HK-2 (cell line): ENCODE results near the gene CCDC28B.

Source experiments
- DNase-seq: peaks from one replicate; pipeline ENCODE4 v3.0.0-alpha.2; 2018; ENCODE audit not compliant: unreplicated experiment

CCDC28B gene

DNA sequence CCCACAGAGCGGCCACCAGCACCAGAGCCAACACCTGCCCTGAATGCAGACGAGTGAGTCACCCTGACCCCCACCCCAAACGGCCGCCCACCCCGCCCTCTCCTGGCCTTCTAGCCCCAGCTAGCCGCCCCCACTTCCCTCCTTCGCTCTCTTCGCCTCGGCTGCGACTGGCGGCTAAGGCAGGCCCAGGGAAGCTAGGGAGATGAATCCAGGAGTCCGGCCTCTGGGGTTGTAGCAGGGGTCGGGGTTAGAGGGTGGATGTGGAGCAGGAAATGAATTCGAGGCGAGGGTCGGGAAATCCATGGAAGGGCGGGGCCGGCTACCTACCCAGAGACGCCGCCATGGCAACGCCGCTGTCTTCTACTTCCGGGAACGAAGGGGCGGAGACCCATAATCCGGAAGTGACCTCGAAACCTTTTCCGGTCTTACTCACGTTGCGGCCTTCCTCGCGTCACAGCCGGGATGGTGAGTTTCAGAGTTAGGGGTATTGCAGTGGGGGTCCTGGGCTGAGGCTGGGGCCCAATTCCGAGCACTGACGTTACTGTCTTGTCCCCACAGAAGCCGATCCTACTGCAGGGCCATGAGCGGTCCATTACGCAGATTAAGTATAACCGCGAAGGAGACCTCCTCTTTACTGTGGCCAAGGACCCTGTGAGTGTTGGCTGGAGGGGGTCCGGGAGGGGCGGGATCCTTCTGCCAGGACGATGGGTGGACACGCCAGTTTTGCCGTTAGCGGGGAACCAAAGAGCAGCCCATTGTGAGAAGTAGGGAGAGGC lies 21.8 kb downstream of the CCDC28B start, which contains the start of the genes EIF3I and TMEM234:
Gene EIF3I (plus strand): TSS at position 428 of the 776 bp plus-strand sequence. CDS start 35 bp downstream, at position 463.
Gene TMEM234 (minus strand): TSS at position 374 of the 776 bp plus-strand sequence. CDS start 31 bp downstream, at position 343.
- DNase-seq = peak; percentile 87

DNA sequence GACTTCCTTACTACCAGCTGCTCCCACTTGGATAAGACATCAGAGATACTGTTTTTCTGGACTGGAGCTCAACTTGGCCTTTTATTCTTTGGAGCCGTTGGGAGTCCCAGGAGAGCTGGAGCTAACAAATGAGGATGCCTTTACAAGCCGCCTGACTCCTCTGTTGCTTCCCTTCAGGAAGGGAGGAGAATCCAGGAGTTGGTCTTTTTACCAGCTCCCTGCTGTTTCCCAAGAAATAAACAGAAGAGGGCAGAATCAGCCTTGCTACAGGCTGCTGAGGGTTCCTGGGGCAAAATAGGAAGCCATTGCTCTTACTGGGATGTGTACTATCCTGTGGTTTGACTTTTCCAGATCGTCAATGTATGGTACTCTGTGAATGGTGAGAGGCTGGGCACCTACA lies 23.3 kb downstream of the CCDC28B start:
- DNase-seq = no peak

DNA sequence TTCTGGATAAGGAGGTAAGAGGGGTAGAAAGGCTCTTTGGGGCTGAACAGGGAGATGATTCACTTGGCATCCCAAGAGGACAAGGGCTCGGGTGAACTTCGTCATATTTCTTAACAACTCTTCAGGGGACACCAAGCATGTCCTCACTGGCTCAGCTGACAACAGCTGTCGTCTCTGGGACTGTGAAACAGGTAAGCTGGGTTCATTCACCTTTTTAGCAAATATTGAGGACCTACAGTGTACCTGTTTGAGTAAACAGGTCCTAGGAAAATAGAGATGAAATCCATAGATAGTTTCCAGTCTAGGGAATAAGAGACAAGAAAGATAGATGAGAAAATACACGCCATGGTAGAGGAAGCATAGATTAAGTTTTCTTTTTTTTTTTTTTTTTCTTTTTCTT lies 23.9 kb downstream of the CCDC28B start:
- DNase-seq = no peak

DNA sequence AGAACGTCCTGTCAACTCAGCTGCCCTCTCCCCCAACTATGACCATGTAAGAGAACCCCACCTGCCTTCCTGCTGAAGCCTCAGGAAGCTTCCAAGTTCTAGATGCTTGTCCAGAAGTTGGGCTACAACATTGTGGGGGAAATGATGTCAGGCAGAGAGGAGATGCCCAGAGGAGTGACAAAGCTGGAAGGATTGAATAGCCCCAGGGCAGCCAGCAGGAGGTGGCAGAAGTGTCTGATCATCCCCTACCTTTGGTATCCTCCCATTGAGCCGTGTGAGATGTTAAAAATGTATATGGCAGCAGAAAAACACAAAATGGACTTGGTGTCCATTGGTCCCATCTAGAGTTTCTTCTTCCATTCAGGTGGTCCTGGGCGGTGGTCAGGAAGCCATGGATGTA lies 28.4 kb downstream of the CCDC28B start:
- DNase-seq = no peak

DNA sequence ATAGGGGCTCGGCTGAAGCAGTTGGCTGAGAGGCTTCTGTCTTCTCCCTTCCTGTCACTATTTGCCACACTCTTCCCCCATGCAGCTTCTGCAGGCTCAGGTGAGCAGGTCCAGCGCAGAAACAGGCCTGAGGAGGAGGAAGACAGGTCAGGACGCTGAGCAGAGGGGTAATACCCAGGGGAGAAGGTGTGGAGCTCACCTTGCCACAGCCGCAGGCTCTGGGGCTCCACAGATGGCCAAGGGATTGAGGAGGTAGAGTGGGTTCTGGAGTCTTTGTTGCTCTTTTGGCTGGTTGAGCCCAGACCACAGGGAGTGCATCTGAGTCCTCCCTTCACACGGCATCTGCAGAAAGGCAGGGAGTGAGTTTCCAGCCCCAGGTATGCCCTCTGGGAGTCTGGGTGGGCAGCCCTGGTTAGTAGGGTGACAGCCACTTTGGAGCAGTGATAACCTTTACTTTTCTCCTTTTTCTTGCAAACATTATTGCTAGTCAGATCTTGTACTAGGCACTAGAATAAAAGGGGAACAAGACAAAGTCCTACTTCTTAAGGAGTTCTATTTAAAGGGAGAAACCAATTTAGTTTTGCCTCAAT lies 31.5 kb downstream of the CCDC28B start:
- DNase-seq = no peak

DNA sequence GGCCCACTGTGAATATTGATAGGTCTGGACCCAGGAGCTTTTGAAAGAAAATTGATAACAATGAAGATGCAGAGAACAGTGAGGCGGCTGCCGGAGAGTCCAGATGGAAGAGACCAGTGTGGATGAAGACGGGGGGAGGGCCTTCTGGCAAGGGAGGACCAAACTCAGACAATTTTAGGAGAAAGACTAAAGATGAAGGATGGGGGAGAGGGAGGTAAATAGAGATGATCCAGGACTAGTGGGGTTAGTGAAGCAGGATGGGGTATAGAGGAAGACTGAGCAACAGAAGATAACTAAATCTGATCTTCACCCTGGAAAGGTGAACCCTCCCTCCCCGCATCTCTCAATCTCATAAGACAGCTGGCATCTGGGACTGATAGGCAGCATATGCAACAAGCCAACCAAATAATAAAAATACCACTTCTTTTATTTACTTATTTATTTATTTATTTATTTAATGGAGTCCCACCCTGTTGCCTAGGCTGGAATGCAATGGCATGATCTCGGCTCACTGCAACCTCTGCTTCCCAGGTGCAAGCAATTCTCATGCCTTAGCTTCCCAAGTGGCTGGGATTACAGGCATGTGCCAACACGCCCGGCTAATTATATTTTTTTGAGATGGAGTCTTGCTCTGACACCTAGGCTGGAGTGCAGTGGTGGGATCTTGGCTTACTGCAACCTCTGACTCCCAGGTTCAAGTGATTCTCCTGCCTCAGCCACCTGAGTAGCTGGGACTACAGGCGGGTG lies 32.3 kb downstream of the CCDC28B start:
- DNase-seq = no peak

DNA sequence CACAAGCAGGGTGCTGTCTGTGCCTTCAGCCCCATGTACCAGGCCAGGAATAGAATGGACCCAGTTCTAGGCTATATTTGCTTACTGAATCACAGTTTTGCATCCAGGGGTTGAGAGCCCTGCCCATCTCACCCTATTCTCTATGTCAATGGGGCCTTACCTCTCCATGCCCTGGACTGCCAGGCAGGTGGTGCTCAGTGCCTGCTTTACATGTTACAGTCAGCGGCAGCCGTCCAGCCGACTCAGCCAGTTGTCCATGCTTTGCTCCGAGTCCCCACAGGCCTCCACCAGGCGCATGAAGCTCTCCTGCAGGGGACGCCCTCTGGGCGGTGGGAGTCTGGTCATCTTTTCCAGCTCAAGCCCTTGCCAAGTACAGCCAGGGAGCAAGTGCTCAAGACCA lies 34.4 kb downstream of the CCDC28B start:
- DNase-seq = no peak

DNA sequence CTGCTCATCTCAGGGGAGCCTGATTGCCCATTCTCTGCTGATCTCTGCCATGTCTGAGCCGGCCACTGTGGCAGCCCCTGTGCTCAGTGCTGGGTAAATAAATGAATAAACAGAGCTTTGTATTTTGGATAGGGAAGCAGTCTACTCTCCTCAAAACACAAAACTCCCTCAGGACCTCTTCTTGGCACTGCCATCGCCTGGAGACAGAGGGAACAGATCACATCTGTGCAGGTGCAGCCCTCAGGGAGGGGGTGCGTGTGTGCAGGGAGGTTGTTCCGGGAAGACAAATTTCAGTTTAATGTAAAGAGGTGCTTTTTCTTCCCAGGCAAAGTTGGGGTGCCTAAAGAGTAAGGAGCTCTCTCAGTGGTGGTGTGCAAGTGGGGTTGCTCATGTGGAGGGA lies 38.9 kb downstream of the CCDC28B start:
- DNase-seq = no peak

DNA sequence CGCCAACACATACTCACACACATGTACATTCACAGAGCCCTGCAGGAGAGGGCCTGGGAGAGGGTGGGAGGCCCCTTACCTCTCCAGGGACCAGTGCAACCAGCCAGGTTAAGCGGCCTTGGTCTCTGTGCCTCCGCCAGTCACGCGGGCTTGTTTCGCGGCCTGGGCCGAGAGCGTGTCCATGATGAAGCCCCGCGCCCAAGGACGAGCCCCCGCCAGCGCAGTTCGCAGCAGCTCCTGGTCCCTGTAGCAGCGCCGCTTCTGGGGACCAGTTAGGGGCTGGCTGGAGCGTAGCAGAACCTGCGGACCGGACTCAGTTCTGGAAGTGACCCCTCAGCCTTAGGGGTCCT lies 39.4 kb downstream of the CCDC28B start:
- DNase-seq = no peak

DNA sequence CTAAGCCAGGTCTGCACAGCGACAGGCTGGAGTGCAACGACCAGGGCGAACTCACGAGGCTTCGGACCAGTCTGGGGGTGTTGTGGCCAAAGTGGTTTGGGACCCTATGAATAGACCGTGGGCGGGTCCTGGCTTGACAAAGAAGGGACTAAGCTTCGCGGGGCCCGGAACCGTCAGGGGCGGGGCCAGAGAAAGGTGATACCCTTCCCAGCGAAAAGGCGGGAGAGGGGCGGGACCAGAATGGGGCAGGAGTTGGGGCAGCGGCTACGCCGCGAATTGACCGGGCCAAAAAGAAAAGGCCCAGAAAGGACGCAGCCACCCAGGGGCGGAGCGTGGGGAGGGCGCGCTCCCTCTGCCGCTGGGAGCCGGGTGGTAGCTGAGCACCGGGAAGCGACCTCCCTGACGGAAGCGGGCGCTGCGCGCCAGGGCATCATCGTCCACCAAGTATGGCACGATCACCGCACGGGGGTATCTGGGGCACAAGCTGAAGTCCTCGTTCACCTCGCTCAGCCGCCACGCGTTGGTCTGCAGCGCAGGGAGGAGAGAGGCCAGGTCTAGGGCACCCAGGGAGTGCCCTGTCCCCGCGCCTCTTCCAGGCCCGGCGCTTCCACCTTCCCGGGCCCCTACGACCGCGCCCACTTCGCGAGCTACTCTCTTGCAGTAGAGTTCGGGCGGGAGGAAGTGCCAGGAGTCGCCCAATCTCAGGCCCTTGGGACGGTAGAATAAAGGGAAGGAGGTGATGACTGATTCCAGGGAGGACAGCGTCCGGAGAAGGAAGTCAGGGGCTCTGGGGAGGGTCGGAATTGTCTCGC lies 40.0 kb downstream of the CCDC28B start:
- DNase-seq = no peak

DNA sequence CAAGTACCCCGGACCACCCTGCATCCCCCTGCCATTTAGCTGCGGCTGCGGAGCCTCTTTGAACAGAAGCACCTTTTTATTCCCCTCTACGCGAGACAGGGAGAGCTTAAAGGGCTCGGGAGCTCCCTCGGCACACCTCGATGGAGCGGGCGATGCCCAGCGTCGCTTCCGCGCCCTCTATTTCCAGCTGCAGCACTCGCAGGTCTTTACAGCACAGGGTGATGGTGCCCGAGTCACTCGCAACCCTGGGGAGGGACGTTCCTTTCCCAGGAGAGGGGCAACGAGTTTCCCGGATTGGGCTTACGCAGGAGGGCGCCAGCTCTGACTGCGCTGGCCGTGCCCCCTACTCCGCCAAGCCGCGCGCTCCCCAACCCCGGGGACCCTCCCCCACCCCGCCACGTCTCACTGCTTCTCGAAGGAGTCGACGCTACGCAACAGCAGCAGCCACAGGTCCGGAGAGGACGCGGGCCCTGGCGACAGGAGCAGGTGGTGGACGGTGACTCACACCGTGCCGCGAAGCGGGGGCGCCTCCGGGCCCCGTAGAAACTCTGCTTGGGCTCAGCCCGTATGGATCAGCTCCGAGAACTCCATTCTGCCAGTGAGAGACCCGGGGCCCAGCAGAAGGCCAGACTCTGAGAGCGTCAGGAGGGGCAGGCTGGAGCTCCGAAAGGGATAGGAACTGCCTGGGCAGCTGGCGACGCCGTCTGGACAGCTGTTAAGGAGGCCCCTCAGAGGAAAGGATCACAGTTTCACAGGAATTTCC lies 40.8 kb downstream of the CCDC28B start:
- DNase-seq = peak; percentile 71

DNA sequence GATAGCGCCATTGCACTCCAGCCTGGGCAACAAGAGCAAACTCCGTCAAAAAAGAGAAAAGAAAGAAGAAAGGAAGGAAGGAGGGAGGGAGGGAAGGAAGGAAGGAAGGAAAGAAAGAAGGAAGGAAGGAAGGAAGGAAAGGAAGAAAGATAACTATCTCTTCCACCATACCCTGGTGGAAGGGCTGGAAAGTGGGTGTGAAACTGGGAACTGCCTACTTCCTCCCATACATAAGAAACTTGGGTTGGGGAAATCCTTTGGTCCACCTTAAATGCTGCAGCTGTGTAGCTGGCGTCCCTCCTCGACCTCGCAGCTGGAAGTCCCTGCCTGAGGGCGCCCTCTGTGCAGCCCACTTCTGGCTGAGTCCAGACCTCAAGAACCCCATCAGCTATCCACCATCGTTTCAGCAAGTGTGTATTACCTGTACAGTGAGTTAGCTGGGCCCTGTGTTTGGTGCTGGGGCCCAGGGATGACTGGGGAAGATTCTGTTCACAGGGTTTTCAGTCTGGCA lies 42.0 kb downstream of the CCDC28B start:
- DNase-seq = no peak

DNA sequence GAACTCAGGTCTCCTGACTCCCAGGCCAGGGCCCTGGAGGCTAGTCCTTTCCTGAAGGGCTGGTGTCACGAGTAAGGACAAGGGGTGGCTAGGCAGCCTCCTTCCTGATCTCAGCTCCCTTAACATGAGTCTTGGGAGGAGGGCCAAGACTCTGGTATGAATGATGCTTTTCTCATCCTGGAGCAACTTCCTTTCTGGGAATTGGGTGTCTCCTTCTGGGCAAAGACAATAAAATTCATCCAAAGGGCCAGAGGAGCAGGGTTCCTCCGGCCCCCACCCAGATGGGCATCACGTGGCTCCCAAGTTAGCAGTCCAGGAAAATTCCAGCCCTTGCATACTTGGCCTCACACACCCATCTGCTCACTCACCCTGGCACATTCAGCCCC lies 46.5 kb downstream of the CCDC28B start, which contains the start of gene FAM167B:
Gene FAM167B (plus strand): TSS at position 335 of the 386 bp plus-strand sequence. CDS start 200 bp downstream, outside the sequence.
- no peak for DNase-seq

DNA sequence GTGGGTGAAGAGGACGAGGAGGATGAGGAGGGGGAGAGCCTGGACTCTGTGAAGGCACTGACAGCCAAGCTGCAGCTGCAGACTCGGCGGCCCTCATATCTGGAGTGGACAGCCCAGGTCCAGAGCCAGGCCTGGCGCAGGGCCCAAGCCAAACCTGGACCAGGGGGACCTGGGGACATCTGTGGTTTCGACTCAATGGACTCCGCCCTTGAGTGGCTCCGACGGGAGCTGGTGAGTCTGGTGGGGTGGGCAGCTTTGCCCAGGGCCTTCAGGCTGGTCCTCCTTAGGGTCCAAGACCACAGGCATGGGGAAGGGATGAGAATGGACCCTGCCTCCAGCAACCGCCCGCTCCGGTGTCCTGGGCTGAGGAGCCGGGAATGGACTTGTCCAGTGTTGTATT lies 47.1 kb downstream of the CCDC28B start:
- DNase-seq = no peak

DNA sequence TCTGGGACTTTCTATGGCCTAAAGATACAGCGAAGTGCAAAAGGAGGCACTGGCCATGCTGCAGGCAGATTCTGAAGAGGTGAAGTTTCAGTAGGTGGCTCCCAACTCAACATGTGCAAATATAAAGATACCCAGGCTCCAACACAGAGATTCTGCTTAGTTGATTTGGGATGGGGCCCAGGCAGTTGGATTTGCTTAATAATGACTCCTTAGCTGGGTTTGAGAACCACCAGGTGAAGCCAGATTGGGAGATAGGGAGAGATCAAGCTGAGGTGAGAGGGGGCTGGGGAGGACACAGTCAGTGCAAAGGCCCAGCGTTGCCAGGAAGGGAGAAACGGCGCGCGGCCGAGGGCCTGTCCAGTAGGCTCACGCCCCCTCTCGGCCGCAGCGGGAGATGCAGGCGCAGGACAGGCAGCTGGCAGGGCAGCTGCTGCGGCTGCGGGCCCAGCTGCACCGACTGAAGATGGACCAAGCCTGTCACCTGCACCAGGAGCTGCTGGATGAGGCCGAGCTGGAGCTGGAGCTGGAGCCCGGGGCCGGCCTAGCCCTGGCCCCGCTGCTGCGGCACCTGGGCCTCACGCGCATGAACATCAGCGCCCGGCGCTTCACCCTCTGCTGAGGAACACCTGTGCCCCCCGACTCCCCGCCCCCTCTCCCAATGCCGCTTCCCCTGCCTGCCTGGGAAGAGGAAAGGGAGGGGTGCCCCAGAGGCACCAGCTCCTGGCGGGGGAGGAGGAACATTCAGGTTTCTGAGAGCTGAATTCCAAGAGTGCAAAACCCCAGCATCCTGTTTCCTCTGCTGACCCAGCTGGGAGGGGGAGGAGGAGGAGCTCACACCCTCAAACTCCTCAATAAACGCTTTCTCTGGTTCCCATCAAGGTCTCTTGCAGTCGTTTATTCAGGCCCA lies 47.8 kb downstream of the CCDC28B start:
- DNase-seq = peak; percentile 30

DNA sequence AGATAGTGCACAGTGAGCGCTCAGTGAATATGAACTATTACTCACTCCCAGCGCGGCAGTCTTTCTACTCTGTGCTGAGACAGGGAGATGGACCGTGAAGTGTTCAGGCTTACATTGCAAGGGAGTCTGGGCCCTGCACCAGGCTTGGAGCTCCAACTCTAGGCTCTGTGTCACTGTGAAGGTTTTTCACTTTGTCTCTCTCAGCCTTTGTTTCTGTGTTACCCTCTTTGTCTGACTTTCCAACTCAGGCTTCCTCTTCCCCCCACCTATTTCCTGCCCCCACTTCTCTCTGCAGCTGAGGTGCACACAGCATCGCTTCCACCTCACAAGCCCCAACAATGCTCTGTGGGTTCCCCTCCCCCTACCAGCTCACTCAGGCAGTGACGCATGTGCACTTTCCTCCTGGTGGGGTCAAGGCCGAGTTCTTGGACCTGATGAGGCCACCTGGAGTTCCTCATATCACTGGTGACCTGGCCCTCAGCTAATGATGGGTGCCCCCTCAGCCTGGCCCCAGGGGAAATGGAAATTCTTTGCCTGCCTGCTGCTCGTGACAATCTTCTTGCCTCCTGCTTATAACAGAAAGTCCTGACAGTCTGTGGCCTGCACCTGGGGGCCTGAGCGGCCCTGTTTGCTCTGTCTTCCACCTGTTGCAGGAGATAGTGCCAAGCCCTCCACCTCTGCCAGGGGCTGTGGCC lies 49.6 kb downstream of the CCDC28B start:
- peak; percentile 51 for DNase-seq

DNA sequence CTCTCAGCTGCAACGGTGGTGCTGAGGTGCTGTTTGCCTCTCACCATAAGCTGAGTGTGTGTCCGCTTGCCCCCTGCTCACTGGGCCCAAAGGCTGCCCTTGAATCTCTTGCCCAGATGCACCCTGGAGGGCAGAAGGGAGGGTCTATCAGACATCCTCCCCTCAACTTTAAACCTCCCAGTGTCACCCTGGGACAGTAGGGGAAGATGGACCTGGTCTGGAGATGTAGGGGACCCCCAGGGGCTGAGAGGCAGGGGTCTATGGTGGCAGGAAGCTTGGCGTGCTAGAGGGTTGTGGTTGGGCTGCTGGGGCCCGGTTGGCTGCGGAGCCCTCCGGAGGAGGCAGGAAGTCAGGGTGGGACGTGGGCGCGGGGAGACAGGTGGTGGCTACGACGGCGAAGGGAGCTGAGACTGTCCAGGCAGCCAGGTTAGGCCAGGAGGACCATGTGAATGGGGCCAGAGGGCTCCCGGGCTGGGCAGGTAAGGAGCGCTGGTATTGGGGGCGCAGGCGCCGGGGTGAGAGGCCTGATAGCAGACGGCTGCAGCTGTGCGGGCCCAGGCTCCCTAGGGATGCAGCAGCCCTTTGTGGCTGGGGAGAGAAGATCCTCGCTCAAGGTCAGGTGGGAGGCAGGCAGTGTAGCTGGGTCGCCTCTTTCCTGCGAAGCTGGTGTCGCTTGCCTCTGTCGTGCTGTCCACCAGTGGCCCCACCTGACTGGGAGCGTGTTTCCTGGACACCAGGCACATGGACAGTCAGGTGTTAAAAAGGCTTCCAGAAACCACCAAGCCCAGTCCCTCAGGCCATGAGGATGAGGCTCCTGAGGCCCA lies 50.7 kb downstream of the CCDC28B start, which contains the start of gene LCK:
Gene LCK (plus strand): TSS at position 373 of the 824 bp plus-strand sequence. CDS start 23,065 bp downstream, outside the sequence.
- DNase-seq = no peak
